Measurements from ENCODE around the gene REEP3. TPM values are rescaled to one million over a fixed set of nuclear protein-coding genes. Genes with fewer than 3 reads are reported as not detected.

REEP3 gene
- total and polyA plus RNA-seq, 2 of the 8 experiments (the other 6 are each of a cell fraction or from before 2014, with no cell fraction given) = 5.8 to 31.5 TPM

- Histone ChIP-seq H4K91ac (replicated peaks; ENCODE audit: insufficient read length, low read length) (no peak overlapping the region), H4K20me1 (replicated peaks in 1 of 2; ENCODE audit: control insufficient read depth in 1 of 2, insufficient read depth in 2 of 2, low read length in 2 of 2) (no peaks in the 10 kb centered on the region), H2AK5ac (ENCODE audit: low read depth, low read length) (no peak overlapping the region), H2BK120ac (replicated peaks; ENCODE audit: low read depth, low read length) (no peak overlapping the region), H3K4me2 (ENCODE audit: insufficient read depth in 1 of 2, low read depth in 2 of 2, low read length in 2 of 2) (no peak overlapping the region), H3K56ac (replicated peaks; ENCODE audit: insufficient read length, low read depth, low read length) (no peak overlapping the region), H2BK5ac (ENCODE audit: low read depth, low read length) (no peak overlapping the region), H3K27ac (ENCODE audit: low read depth, low read length) (no peak overlapping the region), H2BK12ac (ENCODE audit: low read depth, low read length) (no peak overlapping the region), H3K4me1 (replicated peaks in 1 of 4; ENCODE audit: control insufficient read depth in 3 of 4, insufficient read depth in 4 of 4, low read length in 3 of 4) (peaks cover 0 to 18% (median 12%) of the 10 kb centered on the region in 4 experiments; a peak in 6 of 7 replicates), H2BK20ac (ENCODE audit: low read length) (no peak overlapping the region), H3K4ac (replicated peaks; ENCODE audit: insufficient read length, low read depth, low read length) (no peak overlapping the region), H4K5ac (ENCODE audit: insufficient read length, low read depth, low read length) (no peak overlapping the region), H2BK15ac (ENCODE audit: low read length) (no peak overlapping the region), H4K8ac (ENCODE audit: extremely low read depth, insufficient read depth, low read length) (no peak overlapping the region), H3K79me2 (ENCODE audit: control insufficient read depth in 1 of 2, insufficient read depth in 2 of 2, low read length in 2 of 2) (peaks cover 0 to 88% of the 10 kb centered on the region in 2 experiments; a peak in 2 of 4 replicates), H3K79me1 (ENCODE audit: low read depth, low read length) (no peaks in the 10 kb centered on the region), H3K14ac (ENCODE audit: insufficient read length) (no peak overlapping the region), H3K27me3 (replicated peaks in 1 of 4; ENCODE audit: control insufficient read depth in 3 of 4, extremely low read depth in 1 of 4, insufficient read depth in 3 of 4, low read length in 3 of 4) (no peaks in the 10 kb centered on the region), H3K9me3 (ENCODE audit: insufficient read depth in 2 of 2, low read depth in 1 of 2, low read length in 1 of 2) (no peaks in the 10 kb centered on the region), H3K18ac (ENCODE audit: extremely low read depth, low read length) (no peak overlapping the region), H3K23ac (ENCODE audit: insufficient read length) (no peak overlapping the region), H3K9ac (replicated peaks in 1 of 4; ENCODE audit: extremely low read depth in 1 of 4, low read depth in 3 of 4, low read length in 3 of 4) (no peak overlapping the region), H3K4me3 (ENCODE audit: extremely low read depth in 1 of 4, insufficient read depth in 2 of 4, low read depth in 3 of 4, low read length in 4 of 4) (no peak overlapping the region), H3K36me3 (ENCODE audit: control insufficient read depth in 2 of 4, insufficient read depth in 4 of 4, low read length in 3 of 4) (no peaks in the 10 kb centered on the region; a peak in 1 of 8 replicates), H2AFZ (ENCODE audit: low read length) (no peak overlapping the region), H3K23me2 (ENCODE audit: low read depth, low read length) (no peaks in the 10 kb centered on the region)
- ChIA-PET CTCF (ENCODE audit: partially characterized antibody) (interaction anchor here (1.1 to 2.7 kb wide), 2 partner anchors 15 to 28 kb away, joined by 3 to 9 read pairs; partner anchors contain the start of gene REEP3), POLR2A (ENCODE audit: partially characterized antibody) (interaction anchor here (1.5 to 8.4 kb wide), 2 partner anchors 8 to 15 kb away, joined by 7 to 49 read pairs; partner anchors contain the start of gene REEP3)
- no peak for FAIRE-seq
- 100% methylated on average over 1 of the region's 1 CpG; no CpG with 5 or more reads in 1 of the 2 experiments for WGBS, 2 experiments (ENCODE audit: extremely low coverage in 1 of 2, insufficient coverage in 1 of 2, insufficient read length in 1 of 2, insufficient replicate concordance in 2 of 2, low coverage in 1 of 2, low lambda C conversion rate in 2 of 2, missing lambda C conversion rate in 1 of 2)
- DNase-seq (ENCODE audit: low read depth in 1 of 2, low spot score in 2 of 2) = no peak
- no peak for TF ChIP-seq KDM1A (IDR thresholded peaks at IDR 0.05; ENCODE audit: borderline replicate concordance, low read length)
- TF ChIP-seq CTCF (IDR thresholded peaks at IDR 0.05; ENCODE audit: control extremely low read depth in 1 of 3, insufficient read depth in 1 of 3, low read depth in 1 of 3, low read length in 3 of 3) = no peak
- no peak for TF ChIP-seq NANOG (IDR thresholded peaks at IDR 0.05; ENCODE audit: insufficient read depth, low read depth, low read length, poor library complexity, severe bottlenecking)
- TF ChIP-seq MAFK (IDR thresholded peaks at IDR 0.05; ENCODE audit: low read depth, low read length) = no peak
- no peak for TF ChIP-seq HDAC6 (IDR thresholded peaks at IDR 0.05; ENCODE audit: low read depth, low read length)
- TF ChIP-seq GABPA (IDR thresholded peaks at IDR 0.05; ENCODE audit: borderline replicate concordance, insufficient read depth, low read length) = no peak
- no peak for TF ChIP-seq POLR2AphosphoS5 (IDR thresholded peaks at IDR 0.05; ENCODE audit: low read depth, low read length)
- TF ChIP-seq YY1 (IDR thresholded peaks at IDR 0.05; ENCODE audit: low read depth, low read length) = no peak
- TF ChIP-seq SIX5 (IDR thresholded peaks at IDR 0.05; ENCODE audit: low read depth, low read length) = no peak
- TF ChIP-seq TCF12 (IDR thresholded peaks at IDR 0.05; ENCODE audit: low read depth, low read length) = no peak
- no peak for TF ChIP-seq TAF1 (IDR thresholded peaks at IDR 0.05; ENCODE audit: low read depth, low read length)
- TF ChIP-seq KDM5A (IDR thresholded peaks at IDR 0.05; ENCODE audit: low read length) = no peak
These were observed 14.6 kb upstream of the REEP3 start for GRCh38 chr10:63506554-63506953.

All from H1 (cell line).